Anterior cingulate cortex (tissue), 58 donors: Measurements from ENCODE around the gene KIAA0753.

Experiments used
- DNase-seq, 58 donors: peaks; one replicate each; lab custom pipeline; 2025; lab: John Stamatoyannopoulos, UW

KIAA0753 gene

GRCh38 chr17:6648181-6648580 is 7.7 kb upstream of the KIAA0753 start:
- no peak for DNase-seq

DNA sequence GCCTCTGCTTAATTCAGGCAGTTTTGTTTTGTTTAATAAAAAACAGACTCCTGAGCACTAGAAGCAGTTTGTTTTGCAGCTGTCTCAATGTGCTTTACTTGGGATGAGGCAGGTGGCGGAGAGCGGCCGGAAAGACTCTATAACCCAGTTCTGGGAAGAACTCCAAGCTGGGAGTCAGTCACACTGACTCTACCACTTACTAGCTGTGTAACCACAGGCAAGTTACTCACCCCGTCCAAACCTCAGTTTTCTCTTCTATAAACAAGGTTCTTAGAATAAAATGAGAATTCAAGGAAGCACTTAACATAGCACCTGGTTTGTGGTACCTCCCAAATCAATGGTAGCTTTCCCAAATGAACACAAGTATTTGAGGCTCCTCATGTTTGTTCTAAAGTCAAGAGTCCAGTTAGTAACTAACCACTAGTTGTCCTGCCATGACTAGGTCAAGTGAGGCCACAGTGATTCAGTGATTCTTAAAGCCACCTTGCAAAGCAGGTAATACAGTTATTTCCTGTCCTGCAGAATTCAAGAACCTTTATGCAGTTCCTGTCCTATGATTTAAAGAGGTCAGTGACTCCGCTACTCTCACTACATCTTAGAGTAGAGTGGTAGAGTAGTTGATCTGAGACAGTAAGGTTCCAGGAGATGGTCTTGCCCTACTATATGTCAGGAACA is 3.1 kb upstream of the KIAA0753 start:
- DNase-seq, result no peak

GRCh38 chr17:6642592-6642991 is 2.1 kb upstream of the KIAA0753 start:
- no peak for DNase-seq

DNA sequence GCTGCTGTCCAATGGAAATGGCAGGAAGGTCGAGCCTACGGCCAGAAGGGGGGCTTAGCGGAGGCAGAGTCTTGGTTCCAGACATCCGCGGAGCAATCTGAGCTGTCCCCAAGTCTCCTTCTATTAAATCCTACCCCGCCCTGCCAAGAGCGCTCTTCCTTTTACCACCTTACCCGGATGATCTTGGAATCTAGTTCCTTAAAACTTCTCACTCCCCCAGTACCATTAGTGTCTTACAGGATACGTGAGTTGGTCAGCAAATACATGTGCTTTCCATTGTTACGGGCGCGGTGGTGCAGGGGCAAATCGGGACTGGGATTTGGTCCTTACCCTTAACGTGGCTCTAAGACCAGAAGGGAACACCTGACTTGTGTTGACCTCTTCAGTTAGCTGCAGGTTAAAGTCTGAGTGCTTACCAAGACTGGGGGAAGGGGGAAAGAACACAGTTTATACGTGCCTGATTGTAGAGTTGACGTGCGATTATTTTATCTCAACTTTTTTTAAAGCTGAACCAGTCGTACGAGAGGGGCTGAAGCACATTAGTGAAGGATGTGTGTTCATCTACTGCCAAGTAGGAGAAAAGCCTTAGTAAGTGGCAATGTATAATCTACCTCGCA is 844 bp upstream of the KIAA0753 start:
- no peak for DNase-seq

DNA sequence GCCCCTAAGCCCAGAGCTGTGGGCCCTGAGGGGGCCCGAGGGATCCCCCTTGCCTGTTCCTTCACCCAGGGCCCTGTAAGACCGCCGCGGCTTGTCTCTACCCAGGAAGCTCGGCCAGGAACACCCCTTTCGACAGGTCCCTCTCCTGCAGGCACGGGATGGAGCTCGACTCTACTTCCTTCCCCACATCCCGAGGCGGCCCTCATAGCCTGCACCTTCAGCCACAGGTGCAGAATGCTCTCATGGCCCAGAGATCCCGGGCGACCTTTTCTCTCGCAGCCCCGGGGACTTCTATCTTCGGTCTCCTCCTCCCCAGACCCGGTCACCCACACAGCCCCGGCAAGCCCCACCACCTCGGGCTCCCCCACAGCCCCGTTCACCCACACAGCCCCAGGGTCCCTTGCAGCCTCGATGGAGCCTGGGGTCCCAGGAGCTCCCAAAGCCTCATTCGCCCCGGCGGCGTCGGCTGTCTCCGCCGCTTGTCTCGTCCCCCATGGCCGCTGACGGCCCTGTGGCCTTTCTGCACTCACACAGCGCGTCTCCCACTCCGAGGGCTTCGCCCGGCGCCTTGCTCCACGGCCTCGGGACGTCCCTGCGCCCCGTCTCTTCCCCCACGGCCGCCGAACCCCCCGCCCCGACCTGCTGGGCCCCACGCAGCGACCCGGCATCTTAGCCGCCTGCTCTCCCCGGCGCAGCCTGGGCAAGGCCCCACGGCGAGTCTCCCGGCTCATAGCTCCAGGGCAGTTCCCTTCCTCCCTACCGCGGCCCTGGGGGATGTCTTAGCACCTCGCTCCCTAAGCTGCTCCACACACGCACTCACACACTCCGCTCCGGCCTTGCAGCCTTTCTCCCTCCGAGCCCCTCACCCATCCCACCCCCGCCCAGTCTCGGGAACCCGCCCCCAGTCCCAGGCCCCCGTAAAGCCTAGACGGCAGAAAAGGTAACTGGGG is 650 bp downstream of the KIAA0753 start:
- peak in 6 of 58 donors; percentile 37 to 85 (median 69) for DNase-seq

DNA sequence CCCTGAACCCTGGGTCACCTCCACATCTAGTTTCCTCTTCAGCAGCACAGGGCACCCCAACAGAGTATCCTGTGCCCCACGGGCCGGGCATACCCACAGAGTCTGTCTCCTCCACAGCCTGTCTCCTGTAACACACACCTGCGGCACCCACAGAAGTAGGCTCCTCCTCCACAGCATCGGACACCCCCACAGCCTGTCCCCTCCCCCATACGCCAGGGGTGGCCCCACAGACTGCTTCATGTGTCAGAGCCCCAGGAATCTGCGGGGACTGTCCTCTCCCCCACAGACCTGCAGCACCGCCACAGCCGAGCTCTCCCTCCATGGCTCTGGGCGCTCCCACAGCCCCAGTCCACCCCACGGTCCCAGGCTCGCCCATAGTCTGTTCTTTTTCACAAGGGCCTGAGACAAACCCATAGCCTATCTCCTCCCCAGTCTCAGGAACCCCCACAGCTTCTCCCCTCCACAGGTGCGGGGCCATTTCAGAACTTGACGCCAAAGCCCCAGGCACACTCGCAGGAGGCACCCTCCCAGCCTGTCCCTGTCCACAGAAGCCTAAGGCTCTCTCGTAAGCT is 1.4 kb downstream of the KIAA0753 start:
- no peak for DNase-seq

GRCh38 chr17:6638046-6638908 is 2.2 kb downstream of the KIAA0753 start:
- no peak for DNase-seq

DNA sequence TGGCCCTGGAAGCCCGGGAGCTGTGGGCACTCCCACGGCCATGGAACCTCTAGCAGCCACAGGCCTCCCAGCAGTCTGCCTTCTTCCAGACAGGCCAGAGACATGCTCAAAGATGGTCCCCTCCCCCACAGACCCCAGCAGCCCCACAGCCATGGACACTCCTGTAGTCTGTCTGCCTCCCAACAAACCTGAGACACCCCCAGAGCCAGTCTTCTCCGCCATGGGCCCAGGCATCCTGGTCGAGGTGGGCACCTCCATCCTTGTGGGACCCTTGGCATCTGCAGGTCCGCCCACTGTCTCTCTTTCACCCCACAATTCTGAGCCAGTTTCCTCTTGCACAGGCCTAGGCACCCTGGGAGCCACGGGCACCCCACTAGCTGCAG is 3.1 kb downstream of the KIAA0753 start:
- no peak for DNase-seq

GRCh38 chr17:6636616-6637457 is 3.7 kb downstream of the KIAA0753 start:
- DNase-seq, result no peak

DNA sequence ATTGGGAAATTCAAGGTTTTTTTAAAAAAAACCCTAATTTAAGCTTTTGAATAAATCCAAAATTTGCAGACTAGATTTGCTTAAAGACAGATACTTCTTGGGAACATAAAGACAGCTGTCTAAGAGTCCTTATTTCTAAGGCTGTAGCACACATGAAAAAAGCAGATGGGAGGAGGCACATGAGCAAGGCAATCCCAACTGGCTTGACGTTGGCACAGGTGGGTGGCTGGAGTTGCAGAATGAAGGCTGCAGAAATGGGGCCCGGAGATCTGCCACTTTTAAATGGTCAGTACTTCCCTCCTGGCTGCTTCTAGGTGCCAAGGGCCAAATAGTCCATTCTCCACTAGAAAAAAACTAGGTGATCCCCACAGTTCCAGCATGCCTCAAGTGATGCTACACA is 4.4 kb downstream of the KIAA0753 start:
- peak in 2 of 58 donors; percentile 13 to 27 for DNase-seq

DNA sequence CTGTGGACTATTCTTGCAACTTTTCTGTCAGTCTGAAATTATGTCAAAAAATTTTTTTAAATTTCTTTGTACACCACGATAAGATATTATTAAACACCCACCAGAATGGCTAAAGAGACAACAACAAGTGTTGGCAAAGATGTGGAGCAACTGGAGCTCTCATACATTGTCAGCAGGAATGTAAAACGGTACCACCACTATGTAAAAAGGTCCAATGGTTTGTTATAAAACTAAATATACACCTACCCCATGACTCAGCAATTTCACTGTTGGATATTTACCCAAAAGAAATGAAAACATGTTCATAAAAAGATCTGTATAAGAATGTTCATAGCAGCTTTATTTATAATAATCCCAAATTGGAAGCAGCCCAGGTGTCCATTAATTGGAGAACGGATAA is 7.2 kb downstream of the KIAA0753 start:
- DNase-seq, result no peak

GRCh38 chr17:6632530-6632929 is 8.0 kb downstream of the KIAA0753 start:
- DNase-seq, result no peak

GRCh38 chr17:6630390-6630789 is 10.1 kb downstream of the KIAA0753 start:
- DNase-seq, result no peak

GRCh38 chr17:6627019-6627418 is 13.5 kb downstream of the KIAA0753 start:
- no peak for DNase-seq

- no peak for DNase-seq
Measured at GRCh38 chr17:6626616-6627015, 13.9 kb downstream of the KIAA0753 start.

- no peak for DNase-seq
Measured at GRCh38 chr17:6623941-6624340, 16.6 kb downstream of the KIAA0753 start.

DNA sequence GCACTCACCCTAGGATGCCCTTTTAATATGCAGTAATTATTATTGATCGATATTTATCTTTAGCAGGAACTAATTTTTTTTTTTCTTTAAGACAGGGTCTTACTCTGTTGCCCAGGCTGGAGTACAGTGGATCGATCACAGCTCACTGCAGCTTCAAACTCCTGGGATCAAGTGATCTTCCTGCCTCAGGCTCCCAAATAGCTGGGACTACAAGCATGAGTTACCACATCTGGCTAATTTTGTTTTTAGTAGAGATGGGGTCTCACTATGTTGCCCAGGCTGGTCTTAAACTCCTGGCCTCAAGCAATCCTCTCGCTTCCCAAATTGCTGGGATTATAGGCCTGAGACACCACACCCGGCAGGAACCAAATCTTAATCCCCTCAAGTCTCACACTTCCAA is 29.3 kb downstream of the KIAA0753 start:
- DNase-seq, result no peak

- no peak for DNase-seq
Measured at GRCh38 chr17:6610011-6610410, 30.5 kb downstream of the KIAA0753 start.

- no peak for DNase-seq
Measured at GRCh38 chr17:6608321-6608720, 32.2 kb downstream of the KIAA0753 start.
